Liver (tissue), 9 donors: ENCODE results near the gene SPDEF. TPM values are rescaled to one million over a fixed set of nuclear protein-coding genes. Genes with fewer than 3 reads are reported as not detected.
A peak's percentile ranks its signal among the peaks of the same experiment; 100 is the strongest.

Experiments
- DNase-seq: peaks from one replicate; pipeline ENCODE4 v3.0.0-alpha.2; 2017; ENCODE audit warnings: low spot score
- H3K27ac ChIP-seq, 2 donors: one replicate each; pipeline ENCODE4 v1.7.0; 2013; ENCODE audit warnings: inconsistent platforms in 2 of 2, low read length in 2 of 2, control low read depth in 1 of 2, low read depth in 1 of 2, mild to moderate bottlenecking in 1 of 2
- H3K27me3 ChIP-seq, 4 donors: one replicate each; pipeline versions ENCODE4 v1.6.1 to v1.7.0; 2013; ENCODE audit warnings: low read length in 3 of 4, inconsistent platforms in 1 of 4, mild to moderate bottlenecking in 1 of 4, moderate library complexity in 1 of 4; ENCODE audit not compliant: control insufficient read depth in 4 of 4, insufficient read depth in 4 of 4
- H3K36me3 ChIP-seq, 4 donors: one replicate each; pipeline versions ENCODE4 v1.6.1 to v1.7.0; 2013; ENCODE audit warnings: low read length in 3 of 4, mild to moderate bottlenecking in 3 of 4, low read depth in 1 of 4, moderate library complexity in 1 of 4; ENCODE audit not compliant: control insufficient read depth in 4 of 4, insufficient read depth in 3 of 4
- H3K4me1 ChIP-seq, 4 donors: one replicate each; pipeline versions ENCODE4 v1.6.1 to v1.7.0; 2013; ENCODE audit warnings: low read length in 3 of 4, mild to moderate bottlenecking in 3 of 4, moderate library complexity in 1 of 4; ENCODE audit not compliant: control insufficient read depth in 4 of 4, insufficient read depth in 4 of 4
- H3K4me3 ChIP-seq, 3 donors: one replicate each; pipeline versions ENCODE4 v1.6.1 to v1.7.0; 2013; ENCODE audit warnings: low read length in 3 of 3, control low read depth in 1 of 3, low read depth in 1 of 3, mild to moderate bottlenecking in 1 of 3
- H3K9ac ChIP-seq, 2 donors: one replicate each; pipeline ENCODE4 v1.7.0; 2013; ENCODE audit warnings: low read length in 2 of 2, mild to moderate bottlenecking in 2 of 2, moderate library complexity in 2 of 2, control low read depth in 1 of 2, low read depth in 1 of 2
- H3K9me3 ChIP-seq, 4 donors: one replicate each; pipeline versions ENCODE4 v1.6.1 to v1.7.0; 2013; ENCODE audit warnings: low read length in 3 of 4; ENCODE audit not compliant: control insufficient read depth in 4 of 4
- EGR1 ChIP-seq, 2 donors: IDR thresholded peaks; 2 replicates each; pipeline ENCODE4 v1.6.1; 2016 to 2018; ENCODE audit warnings: antibody characterized with exemption in 2 of 2, low read depth in 2 of 2
- FOXA1 ChIP-seq: IDR thresholded peaks from 2 replicates; pipeline ENCODE4 v1.6.1; 2016; ENCODE audit warnings: antibody characterized with exemption
- FOXA2 ChIP-seq: IDR thresholded peaks from 2 replicates; pipeline ENCODE4 v1.6.1; 2016; ENCODE audit warnings: antibody characterized with exemption
- GABPA ChIP-seq, 2 donors: IDR thresholded peaks in 1 of 2; conservative IDR thresholded peaks in 1 of 2; 2 replicates each; pipeline ENCODE4 v1.6.1; 2016; ENCODE audit warnings: antibody characterized with exemption in 2 of 2, mild to moderate bottlenecking in 1 of 2, moderate library complexity in 1 of 2
- HNF4A ChIP-seq, 2 donors: conservative IDR thresholded peaks; 2 replicates each; pipeline ENCODE4 v1.6.1; 2016; ENCODE audit warnings: antibody characterized with exemption in 2 of 2, mild to moderate bottlenecking in 2 of 2
- JUND ChIP-seq, 2 donors: IDR thresholded peaks; 2 replicates each; pipeline ENCODE4 v1.6.1; 2016; ENCODE audit warnings: antibody characterized with exemption in 2 of 2
- NR2F2 ChIP-seq: IDR thresholded peaks from 2 replicates; pipeline ENCODE4 v1.6.1; 2016; ENCODE audit warnings: antibody characterized with exemption
- RAD21 ChIP-seq, 2 donors: IDR thresholded peaks; 2 replicates each; pipeline ENCODE4 v1.6.1; 2016; ENCODE audit warnings: antibody characterized with exemption in 2 of 2, mild to moderate bottlenecking in 2 of 2
- RXRA ChIP-seq, 2 donors: IDR thresholded peaks; 2 replicates each; pipeline ENCODE4 v1.6.1; 2017 to 2018; ENCODE audit warnings: antibody characterized with exemption in 2 of 2, mild to moderate bottlenecking in 1 of 2
- SP1 ChIP-seq: IDR thresholded peaks from 2 replicates; pipeline ENCODE4 v1.6.1; 2018; ENCODE audit warnings: antibody characterized with exemption, mild to moderate bottlenecking
- TAF1 ChIP-seq: conservative IDR thresholded peaks from 2 replicates; pipeline ENCODE4 v1.6.1; 2016; ENCODE audit warnings: antibody characterized with exemption, mild to moderate bottlenecking
- YY1 ChIP-seq: IDR thresholded peaks from 2 replicates; pipeline ENCODE4 v1.6.1; 2016; ENCODE audit warnings: antibody characterized with exemption, mild to moderate bottlenecking
- WGBS: extraction: QIAGEN DNeasy Blood & Tissue Kit; methylation state at CpG from one replicate; pipeline ENCODE4 v1.1.7; 2013; 5-methylcytosine and 5-hydroxymethylcytosine counted together
- polyA plus RNA-seq, 2 donors: library from polyadenylated mRNA; stranded (reverse) in 1 of 2; unstranded in 1 of 2; fragments of 200-250 nt in 1 of 2; fragments of >200 nt in 1 of 2; fragmentation: Nextera tagmentation in 1 of 2; extraction: Ambion mirVana in 1 of 2; gene quantifications; one replicate each; pipeline versions ENCODE4 v1.2.1 to v1.2.3, GENCODE V29; 2013 to 2015
- total RNA-seq, 2 donors: library from RNA; depleted of rRNA; stranded (reverse); fragments of >200 nt; gene quantifications; one replicate each; pipeline ENCODE4 v1.2.3, GENCODE V29; 2014
- TF ChIP-seq, protein P1 (sequence below): fragments of 150-350 bp; IDR thresholded peaks from 2 replicates; pipeline ENCODE4 v1.5.1; 2017; ENCODE audit warnings: improper control_type of control experiment, low read depth, low read length; ENCODE audit not compliant: missing input control
- TF ChIP-seq, protein P2 (sequence below): IDR thresholded peaks from 2 replicates; pipeline ENCODE4 v1.6.1; 2016; ENCODE audit warnings: antibody characterized with exemption
- TF ChIP-seq, protein P3 (sequence below): IDR thresholded peaks from 2 replicates; pipeline ENCODE4 v1.6.1; 2016; ENCODE audit warnings: antibody characterized with exemption
- TF ChIP-seq, protein P4 (sequence below): IDR thresholded peaks from 2 replicates; pipeline ENCODE4 v1.6.1; 2016; ENCODE audit warnings: antibody characterized with exemption, mild to moderate bottlenecking
- donor health status: healthy.
- donor health status: healthy.
- donor health status: healthy.
- donor health status: healthy.
- donor health status: healthy.

Gene SPDEF
- total RNA-seq (under 1 TPM in 1 of 2 donors, not detected in 1; 0.09 TPM), polyA plus RNA-seq (under 1 TPM in 1 of 2 donors, not detected in 1; 0.05 TPM)

- H3K4me3 ChIP-seq = no peak within 1 kb of the TSS
- no peak for DNase-seq
- no peaks in the 10 kb centered on the region for H3K27me3 ChIP-seq
- H3K9me3 ChIP-seq = peaks cover 0 to 5% (median 2%) of the 10 kb centered on the region in 4 donors
- TF ChIP-seq, protein P1, sequence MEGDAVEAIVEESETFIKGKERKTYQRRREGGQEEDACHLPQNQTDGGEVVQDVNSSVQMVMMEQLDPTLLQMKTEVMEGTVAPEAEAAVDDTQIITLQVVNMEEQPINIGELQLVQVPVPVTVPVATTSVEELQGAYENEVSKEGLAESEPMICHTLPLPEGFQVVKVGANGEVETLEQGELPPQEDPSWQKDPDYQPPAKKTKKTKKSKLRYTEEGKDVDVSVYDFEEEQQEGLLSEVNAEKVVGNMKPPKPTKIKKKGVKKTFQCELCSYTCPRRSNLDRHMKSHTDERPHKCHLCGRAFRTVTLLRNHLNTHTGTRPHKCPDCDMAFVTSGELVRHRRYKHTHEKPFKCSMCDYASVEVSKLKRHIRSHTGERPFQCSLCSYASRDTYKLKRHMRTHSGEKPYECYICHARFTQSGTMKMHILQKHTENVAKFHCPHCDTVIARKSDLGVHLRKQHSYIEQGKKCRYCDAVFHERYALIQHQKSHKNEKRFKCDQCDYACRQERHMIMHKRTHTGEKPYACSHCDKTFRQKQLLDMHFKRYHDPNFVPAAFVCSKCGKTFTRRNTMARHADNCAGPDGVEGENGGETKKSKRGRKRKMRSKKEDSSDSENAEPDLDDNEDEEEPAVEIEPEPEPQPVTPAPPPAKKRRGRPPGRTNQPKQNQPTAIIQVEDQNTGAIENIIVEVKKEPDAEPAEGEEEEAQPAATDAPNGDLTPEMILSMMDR = no peak
- TF ChIP-seq, protein P2, sequence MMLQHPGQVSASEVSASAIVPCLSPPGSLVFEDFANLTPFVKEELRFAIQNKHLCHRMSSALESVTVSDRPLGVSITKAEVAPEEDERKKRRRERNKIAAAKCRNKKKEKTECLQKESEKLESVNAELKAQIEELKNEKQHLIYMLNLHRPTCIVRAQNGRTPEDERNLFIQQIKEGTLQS = no peak
- no peak for TF ChIP-seq FOXA1
- no peak for TF ChIP-seq JUND (IDR thresholded peaks at IDR 0.05)
- no peak for TF ChIP-seq SP1
- TF ChIP-seq, protein P3, sequence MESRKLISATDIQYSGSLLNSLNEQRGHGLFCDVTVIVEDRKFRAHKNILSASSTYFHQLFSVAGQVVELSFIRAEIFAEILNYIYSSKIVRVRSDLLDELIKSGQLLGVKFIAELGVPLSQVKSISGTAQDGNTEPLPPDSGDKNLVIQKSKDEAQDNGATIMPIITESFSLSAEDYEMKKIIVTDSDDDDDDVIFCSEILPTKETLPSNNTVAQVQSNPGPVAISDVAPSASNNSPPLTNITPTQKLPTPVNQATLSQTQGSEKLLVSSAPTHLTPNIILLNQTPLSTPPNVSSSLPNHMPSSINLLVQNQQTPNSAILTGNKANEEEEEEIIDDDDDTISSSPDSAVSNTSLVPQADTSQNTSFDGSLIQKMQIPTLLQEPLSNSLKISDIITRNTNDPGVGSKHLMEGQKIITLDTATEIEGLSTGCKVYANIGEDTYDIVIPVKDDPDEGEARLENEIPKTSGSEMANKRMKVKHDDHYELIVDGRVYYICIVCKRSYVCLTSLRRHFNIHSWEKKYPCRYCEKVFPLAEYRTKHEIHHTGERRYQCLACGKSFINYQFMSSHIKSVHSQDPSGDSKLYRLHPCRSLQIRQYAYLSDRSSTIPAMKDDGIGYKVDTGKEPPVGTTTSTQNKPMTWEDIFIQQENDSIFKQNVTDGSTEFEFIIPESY = no peak
- TF ChIP-seq GABPA (IDR thresholded peaks at IDR 0.05 in 1 of 2, conservative IDR thresholded peaks at IDR 0.05 in 1 of 2) = no peak
- no peak for TF ChIP-seq FOXA2
- no peak for TF ChIP-seq RXRA (IDR thresholded peaks at IDR 0.05)
- TF ChIP-seq RAD21 (IDR thresholded peaks at IDR 0.05) = no peak
- TF ChIP-seq EGR1 (IDR thresholded peaks at IDR 0.05; ENCODE audit: low read depth in 2 of 2) = no peak
- TF ChIP-seq YY1 = no peak
- no peak for TF ChIP-seq HNF4A (conservative IDR thresholded peaks at IDR 0.05)
- TF ChIP-seq NR2F2 = no peak
- no peaks in the 10 kb centered on the region for H3K4me1 ChIP-seq
- no peak within 1 kb of the TSS for H3K27ac ChIP-seq
- WGBS = 47% methylated on average over 6 of the region's 6 CpGs
- H3K9ac ChIP-seq = no peak within 1 kb of the TSS
- H3K36me3 ChIP-seq = no peaks in the 10 kb centered on the region
Observed at GRCh38 chr6:34556031-34556471, at the start of gene SPDEF. SPDEF (minus strand) TSS chr6:34556329; CDS start chr6:34544455, 11,874 bp downstream.

GRCh38 chr6:34603707-34604106 lies 47.6 kb upstream of the SPDEF start:
- H3K27me3 ChIP-seq = no peaks in the 10 kb centered on the region
- peak overlapping the region; percentile 25 to 87 for H3K27ac ChIP-seq
- TF ChIP-seq SP1 (no peak), FOXA2 (no peak), RXRA (IDR thresholded peaks at IDR 0.05) (no peak), FOXA1 (no peak), EGR1 (IDR thresholded peaks at IDR 0.05; ENCODE audit: low read depth in 2 of 2) (no peak), GABPA (IDR thresholded peaks at IDR 0.05 in 1 of 2, conservative IDR thresholded peaks at IDR 0.05 in 1 of 2) (no peak), YY1 (no peak), NR2F2 (no peak), TAF1 (no peak)
- TF ChIP-seq, protein P1 = no peak
- TF ChIP-seq, protein P4, sequence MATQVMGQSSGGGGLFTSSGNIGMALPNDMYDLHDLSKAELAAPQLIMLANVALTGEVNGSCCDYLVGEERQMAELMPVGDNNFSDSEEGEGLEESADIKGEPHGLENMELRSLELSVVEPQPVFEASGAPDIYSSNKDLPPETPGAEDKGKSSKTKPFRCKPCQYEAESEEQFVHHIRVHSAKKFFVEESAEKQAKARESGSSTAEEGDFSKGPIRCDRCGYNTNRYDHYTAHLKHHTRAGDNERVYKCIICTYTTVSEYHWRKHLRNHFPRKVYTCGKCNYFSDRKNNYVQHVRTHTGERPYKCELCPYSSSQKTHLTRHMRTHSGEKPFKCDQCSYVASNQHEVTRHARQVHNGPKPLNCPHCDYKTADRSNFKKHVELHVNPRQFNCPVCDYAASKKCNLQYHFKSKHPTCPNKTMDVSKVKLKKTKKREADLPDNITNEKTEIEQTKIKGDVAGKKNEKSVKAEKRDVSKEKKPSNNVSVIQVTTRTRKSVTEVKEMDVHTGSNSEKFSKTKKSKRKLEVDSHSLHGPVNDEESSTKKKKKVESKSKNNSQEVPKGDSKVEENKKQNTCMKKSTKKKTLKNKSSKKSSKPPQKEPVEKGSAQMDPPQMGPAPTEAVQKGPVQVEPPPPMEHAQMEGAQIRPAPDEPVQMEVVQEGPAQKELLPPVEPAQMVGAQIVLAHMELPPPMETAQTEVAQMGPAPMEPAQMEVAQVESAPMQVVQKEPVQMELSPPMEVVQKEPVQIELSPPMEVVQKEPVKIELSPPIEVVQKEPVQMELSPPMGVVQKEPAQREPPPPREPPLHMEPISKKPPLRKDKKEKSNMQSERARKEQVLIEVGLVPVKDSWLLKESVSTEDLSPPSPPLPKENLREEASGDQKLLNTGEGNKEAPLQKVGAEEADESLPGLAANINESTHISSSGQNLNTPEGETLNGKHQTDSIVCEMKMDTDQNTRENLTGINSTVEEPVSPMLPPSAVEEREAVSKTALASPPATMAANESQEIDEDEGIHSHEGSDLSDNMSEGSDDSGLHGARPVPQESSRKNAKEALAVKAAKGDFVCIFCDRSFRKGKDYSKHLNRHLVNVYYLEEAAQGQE = no peak
- H3K4me1 ChIP-seq = peaks cover 11 to 47% (median 30%) of the 10 kb centered on the region in 4 donors
- H3K9ac ChIP-seq = no peak overlapping the region
- 96% methylated on average over 4 of the region's 4 CpGs for WGBS
- H3K9me3 ChIP-seq = no peaks in the 10 kb centered on the region
- H3K36me3 ChIP-seq = peaks cover 2 to 9% (median 7%) of the 10 kb centered on the region in 4 donors
- DNase-seq = no peak
- no peak overlapping the region for H3K4me3 ChIP-seq
